Keratinocyte (primary cell): ENCODE measurements around the gene DCDC1. TPM values are rescaled to one million over a fixed set of nuclear protein-coding genes. Genes with fewer than 3 reads are reported as not detected.

Experiments
- DNase-seq: peaks from one replicate; pipeline ENCODE4 v3.0.0-alpha.2; 2011; ENCODE audit warnings: low read depth, missing footprints, low spot score
- FAIRE-seq: peaks from 2 replicates; lab custom pipeline; 2011; peaks lifted over from hg19 to GRCh38; lab: Jason Lieb, UNC
- H2AFZ ChIP-seq: 2 replicates; pipeline ENCODE4 v1.6.0; 2012; ENCODE audit warnings: low read length, control low read depth, inconsistent platforms; ENCODE audit not compliant: control insufficient read depth
- H3K27ac ChIP-seq: 2 replicates; pipeline ENCODE4 v1.5.1; 2011; ENCODE audit warnings: low read length; ENCODE audit not compliant: control insufficient read depth, insufficient read depth
- H3K27me3 ChIP-seq: 3 replicates; pipeline ENCODE4 v1.6.0; 2011; ENCODE audit warnings: low read length; ENCODE audit not compliant: control insufficient read depth, insufficient read depth; ENCODE audit errors: extremely low read depth
- H3K36me3 ChIP-seq, 2 experiments: 2 replicates in 1 of 2; 3 replicates in 1 of 2; pipeline ENCODE4 v1.5.1; 2011; ENCODE audit warnings: low read length in 2 of 2, mild to moderate bottlenecking in 1 of 2; ENCODE audit not compliant: control insufficient read depth in 2 of 2, insufficient read depth in 2 of 2; ENCODE audit errors: extremely low read depth in 1 of 2
- H3K4me1 ChIP-seq: 3 replicates; pipeline ENCODE4 v1.5.1; 2011; ENCODE audit warnings: low read length; ENCODE audit not compliant: control insufficient read depth, insufficient read depth; ENCODE audit errors: extremely low read depth
- H3K4me2 ChIP-seq: 3 replicates; pipeline ENCODE4 v1.6.0; 2011; ENCODE audit warnings: low read depth, low read length; ENCODE audit not compliant: control insufficient read depth, insufficient read depth; ENCODE audit errors: extremely low read depth
- H3K4me3 ChIP-seq, 3 experiments: fragments of 200-600 bp in 1 of 3; sonication (generic) in 1 of 3; 2 replicates in 2 of 3; 3 replicates in 1 of 3; pipeline ENCODE4 v1.5.1; 2011 to 2016; ENCODE audit warnings: low read length in 3 of 3, mild to moderate bottlenecking in 3 of 3, control low read depth in 2 of 3, inconsistent platforms in 1 of 3, low read depth in 1 of 3, mixed read lengths in 1 of 3, mixed run types in 1 of 3, moderate library complexity in 1 of 3; ENCODE audit not compliant: control insufficient read depth in 2 of 3, insufficient read depth in 2 of 3; ENCODE audit errors: extremely low read depth in 1 of 3
- H3K79me2 ChIP-seq: 2 replicates; pipeline ENCODE4 v1.6.0; 2012; ENCODE audit warnings: low read length; ENCODE audit not compliant: control insufficient read depth, insufficient read depth
- H3K9ac ChIP-seq: 3 replicates; pipeline ENCODE4 v1.6.0; 2011; ENCODE audit warnings: low read length; ENCODE audit not compliant: control insufficient read depth, insufficient read depth; ENCODE audit errors: extremely low read depth
- H3K9me1 ChIP-seq: 3 replicates; pipeline ENCODE4 v1.6.0; 2011; ENCODE audit warnings: low read length; ENCODE audit not compliant: control insufficient read depth, insufficient read depth; ENCODE audit errors: extremely low read depth
- H3K9me3 ChIP-seq: 2 replicates; pipeline ENCODE4 v1.5.1; 2012; ENCODE audit warnings: low read depth, low read length; ENCODE audit not compliant: control insufficient read depth
- H4K20me1 ChIP-seq: 3 replicates; pipeline ENCODE4 v1.6.0; 2011; ENCODE audit warnings: low read length; ENCODE audit not compliant: control insufficient read depth, insufficient read depth; ENCODE audit errors: extremely low read depth
- EZH2 ChIP-seq: IDR thresholded peaks from one replicate; pipeline ENCODE4 v1.6.1; 2012; ENCODE audit warnings: inconsistent platforms, mild to moderate bottlenecking, low read length, moderate library complexity
- dilution Hi-C: fragments of 300-500 bp; cut with MboI; formaldehyde crosslinking; loops from one replicate; pipeline ENCODE4 v1.7.0; 2020; ENCODE audit warnings: low sequenced_read_pairs; ENCODE audit not compliant: extremely low pct_ligation_motif_present
- polyA plus RNA-seq, 5 experiments: library from polyadenylated mRNA; depleted of rRNA in 3 of 5; stranded (reverse) in 3 of 5; stranded (forward) in 1 of 5; unstranded in 1 of 5; fragments of >200 nt; gene quantifications; 1 replicate in 1 of 5; 2 replicates in 3 of 5; 3 replicates in 1 of 5; pipeline versions ENCODE4 v1.2.1 to v1.2.3, GENCODE V29; 2011 to 2012; ENCODE audit warnings: missing spikeins in 2 of 5, low read depth in 1 of 5, low replicate concordance in 1 of 5
- TF ChIP-seq, protein P1 (sequence below), 3 experiments: IDR thresholded peaks in 1 of 3; conservative IDR thresholded peaks in 1 of 3; optimal IDR thresholded peaks in 1 of 3; 2 replicates in 2 of 3; 3 replicates in 1 of 3; pipeline versions ENCODE3 to v1.5.1; 2011; ENCODE audit warnings: low read length in 3 of 3, mild to moderate bottlenecking in 3 of 3, moderate library complexity in 2 of 3, control low read depth in 1 of 3, inconsistent platforms in 1 of 3; ENCODE audit not compliant: insufficient read depth in 2 of 3; ENCODE audit errors: extremely low read depth in 1 of 3

Gene DCDC1
- polyA plus RNA-seq, 1 donor (not counting 4 experiments of a cell fraction or from before 2014, with no cell fraction given), result 0.08 TPM

DNA sequence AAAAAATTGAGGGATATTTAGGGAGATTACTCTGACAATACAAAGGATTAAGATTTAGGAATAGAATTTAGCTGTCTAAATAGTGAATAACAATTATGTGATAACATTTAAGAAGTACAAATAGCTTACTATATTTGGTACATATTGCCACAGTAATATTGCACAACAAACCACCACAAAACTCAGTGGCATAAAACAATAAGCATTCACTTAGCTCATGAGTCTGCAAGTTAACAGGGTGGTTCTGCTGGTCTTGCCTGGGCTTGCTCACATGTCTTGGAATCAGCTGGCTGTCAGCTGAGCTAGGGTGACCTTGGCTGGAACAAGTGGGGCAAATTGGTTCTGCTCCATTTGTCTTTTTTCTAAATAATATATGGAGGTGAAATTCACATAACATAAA is 115.1 kb downstream of the DCDC1 start:
- H3K9ac ChIP-seq, result no peak overlapping the region
- no peak overlapping the region for H3K4me3 ChIP-seq
- peak; percentile 13 for FAIRE-seq
- dilution Hi-C loops, result no loop called here
- H3K27me3 ChIP-seq, result no peaks in the 10 kb centered on the region
- no peaks in the 10 kb centered on the region for H3K4me1 ChIP-seq
- H4K20me1 ChIP-seq, result no peaks in the 10 kb centered on the region
- no peak overlapping the region for H3K27ac ChIP-seq
- H2AFZ ChIP-seq, result no peak overlapping the region
- DNase-seq, result no peak
- no peaks in the 10 kb centered on the region for H3K36me3 ChIP-seq
- H3K79me2 ChIP-seq, result no peaks in the 10 kb centered on the region
- no peak for TF ChIP-seq EZH2
- TF ChIP-seq, protein P1, sequence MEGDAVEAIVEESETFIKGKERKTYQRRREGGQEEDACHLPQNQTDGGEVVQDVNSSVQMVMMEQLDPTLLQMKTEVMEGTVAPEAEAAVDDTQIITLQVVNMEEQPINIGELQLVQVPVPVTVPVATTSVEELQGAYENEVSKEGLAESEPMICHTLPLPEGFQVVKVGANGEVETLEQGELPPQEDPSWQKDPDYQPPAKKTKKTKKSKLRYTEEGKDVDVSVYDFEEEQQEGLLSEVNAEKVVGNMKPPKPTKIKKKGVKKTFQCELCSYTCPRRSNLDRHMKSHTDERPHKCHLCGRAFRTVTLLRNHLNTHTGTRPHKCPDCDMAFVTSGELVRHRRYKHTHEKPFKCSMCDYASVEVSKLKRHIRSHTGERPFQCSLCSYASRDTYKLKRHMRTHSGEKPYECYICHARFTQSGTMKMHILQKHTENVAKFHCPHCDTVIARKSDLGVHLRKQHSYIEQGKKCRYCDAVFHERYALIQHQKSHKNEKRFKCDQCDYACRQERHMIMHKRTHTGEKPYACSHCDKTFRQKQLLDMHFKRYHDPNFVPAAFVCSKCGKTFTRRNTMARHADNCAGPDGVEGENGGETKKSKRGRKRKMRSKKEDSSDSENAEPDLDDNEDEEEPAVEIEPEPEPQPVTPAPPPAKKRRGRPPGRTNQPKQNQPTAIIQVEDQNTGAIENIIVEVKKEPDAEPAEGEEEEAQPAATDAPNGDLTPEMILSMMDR (optimal IDR thresholded peaks at IDR 0.05 in 1 of 3, IDR thresholded peaks at IDR 0.05 in 1 of 3, conservative IDR thresholded peaks at IDR 0.05 in 1 of 3; ENCODE audit: extremely low read depth in 1 of 3, insufficient read depth in 2 of 3, low read length in 3 of 3), result no peak
- no peak overlapping the region for H3K4me2 ChIP-seq
- no peaks in the 10 kb centered on the region for H3K9me1 ChIP-seq
- no peaks in the 10 kb centered on the region for H3K9me3 ChIP-seq

DNA sequence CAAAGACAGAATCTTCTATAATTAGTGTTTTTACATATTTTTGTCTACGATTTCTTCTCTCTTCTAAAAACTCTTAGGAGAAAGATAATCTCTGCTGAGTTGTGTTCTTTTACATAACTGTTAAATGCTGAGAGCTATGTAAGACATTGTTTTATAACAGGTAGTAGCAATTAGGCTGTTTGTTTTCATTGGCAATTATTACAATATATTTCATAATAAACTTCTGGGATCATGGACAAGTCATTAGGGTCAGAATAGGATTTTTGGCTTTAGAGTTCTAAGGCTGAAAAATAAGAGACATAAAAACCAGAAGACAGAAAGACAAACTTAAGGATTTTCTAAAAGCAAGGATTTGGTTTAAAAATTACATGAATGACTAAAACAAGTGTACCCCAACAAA is 120.8 kb downstream of the DCDC1 start:
- dilution Hi-C loops, result no loop called here
- Histone ChIP-seq H2AFZ (no peak overlapping the region), H3K27ac (no peak overlapping the region), H4K20me1 (no peaks in the 10 kb centered on the region), H3K27me3 (no peaks in the 10 kb centered on the region), H3K4me2 (no peak overlapping the region), H3K36me3 (no peaks in the 10 kb centered on the region), H3K9me1 (no peaks in the 10 kb centered on the region), H3K9me3 (no peaks in the 10 kb centered on the region), H3K4me3 (no peak overlapping the region), H3K4me1 (no peaks in the 10 kb centered on the region), H3K9ac (no peak overlapping the region), H3K79me2 (no peaks in the 10 kb centered on the region)
- no peak for TF ChIP-seq EZH2
- TF ChIP-seq, protein P1 (optimal IDR thresholded peaks at IDR 0.05 in 1 of 3, IDR thresholded peaks at IDR 0.05 in 1 of 3, conservative IDR thresholded peaks at IDR 0.05 in 1 of 3; ENCODE audit: extremely low read depth in 1 of 3, insufficient read depth in 2 of 3, low read length in 3 of 3), result no peak
- DNase-seq (no peak), FAIRE-seq (no peak)
